Hypothalamus (tissue), 51 donors: Measurements from ENCODE around the gene IKZF2.
"Not testable (repeated sequence)": the region's sequence is repeated elsewhere in the genome, so short reads cannot be mapped to it uniquely, and the experiment has no call there.

Experiments
- DNase-seq, 51 donors: peaks; one replicate each; lab custom pipeline; 2025; lab: John Stamatoyannopoulos, UW

Gene IKZF2

GRCh38 chr2:213064099-213064498, 87.3 kb downstream of the IKZF2 start:
- DNase-seq = no peak

DNA sequence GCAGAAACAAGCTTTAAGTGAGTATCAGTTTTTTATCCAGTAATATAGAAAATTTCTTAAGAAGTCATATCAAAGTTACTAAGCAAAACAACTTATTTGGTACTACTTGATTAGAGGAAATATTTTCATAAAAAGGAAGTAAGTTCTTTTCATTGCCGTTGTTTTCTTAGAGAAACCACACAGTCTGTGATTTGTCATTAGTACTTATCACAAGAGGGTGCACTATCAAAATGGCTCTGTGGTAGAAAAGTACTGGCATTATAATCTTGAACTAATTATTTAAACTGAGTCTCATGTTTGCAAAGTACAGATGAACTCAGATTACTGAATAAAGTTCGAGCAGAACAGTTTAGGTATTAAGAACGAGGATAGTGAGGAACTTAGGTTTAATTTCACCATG, 93.4 kb downstream of the IKZF2 start:
- no peak for DNase-seq

- no peak for DNase-seq
Measured at GRCh38 chr2:213046431-213046830, 105.0 kb downstream of the IKZF2 start.

GRCh38 chr2:213043566-213043965, 107.8 kb downstream of the IKZF2 start:
- DNase-seq = no peak

DNA sequence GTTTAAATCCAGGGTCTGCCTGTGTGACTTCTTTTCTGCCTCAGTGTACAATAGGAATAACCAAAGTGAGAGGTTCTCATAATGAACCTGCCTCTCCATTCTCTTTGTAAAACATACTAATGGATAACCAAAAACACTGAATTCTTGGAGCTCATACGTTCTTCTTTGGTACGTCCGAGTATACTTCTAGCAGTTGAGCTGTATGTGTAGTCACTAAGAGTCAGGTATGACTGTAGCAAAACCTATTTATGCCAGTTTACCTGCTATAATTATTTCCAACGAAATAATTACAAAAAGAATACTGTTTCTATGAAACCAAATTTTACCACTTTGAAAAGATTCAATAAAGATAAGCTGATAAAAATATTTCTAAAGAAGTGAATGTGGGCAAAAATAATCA, 109.2 kb downstream of the IKZF2 start:
- no peak for DNase-seq

DNA sequence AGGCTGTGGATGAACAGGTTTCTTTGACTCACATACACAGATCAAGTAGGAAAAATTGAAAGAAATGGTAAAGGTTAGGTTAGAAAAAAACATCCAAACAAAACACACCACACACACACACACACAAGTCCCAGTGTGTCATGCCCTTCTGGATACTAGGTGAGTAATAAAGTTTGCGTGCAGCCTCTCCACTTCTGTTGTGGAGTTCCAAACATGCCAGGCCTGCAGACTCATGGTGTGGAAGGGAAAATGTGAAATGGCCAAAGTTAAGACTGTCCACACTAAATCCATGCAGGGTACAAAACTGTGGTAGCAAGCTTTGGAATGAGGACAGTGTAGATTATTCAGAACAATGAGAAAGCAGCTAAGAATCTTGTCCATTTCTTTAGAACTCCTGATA, 114.6 kb downstream of the IKZF2 start:
- no peak for DNase-seq

- DNase-seq = no peak
Measured at GRCh38 chr2:213034585-213034984, 116.8 kb downstream of the IKZF2 start.

- no peak for DNase-seq
Measured at GRCh38 chr2:213032607-213033006, 118.8 kb downstream of the IKZF2 start.

DNA sequence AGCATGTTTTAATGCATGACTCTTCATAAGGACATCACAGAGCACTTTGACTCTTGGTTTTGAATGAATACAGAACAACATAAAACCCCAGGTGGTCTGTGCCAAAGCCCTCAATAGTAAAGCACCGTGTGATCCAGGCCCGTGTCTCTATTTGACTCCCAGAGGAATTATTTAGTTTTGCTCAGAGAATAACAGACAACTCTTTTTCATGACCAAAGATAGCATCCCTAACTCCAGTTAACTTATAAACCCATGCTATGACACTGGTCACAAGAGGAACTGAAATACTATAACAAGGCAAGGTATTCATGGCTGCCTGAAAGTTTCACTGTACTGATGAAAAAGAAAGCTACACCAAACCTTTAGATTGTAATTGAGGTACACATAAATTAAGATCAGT, 128.4 kb downstream of the IKZF2 start:
- DNase-seq = no peak

- no peak for DNase-seq
Measured at GRCh38 chr2:213021971-213022899, 129.2 kb downstream of the IKZF2 start.

DNA sequence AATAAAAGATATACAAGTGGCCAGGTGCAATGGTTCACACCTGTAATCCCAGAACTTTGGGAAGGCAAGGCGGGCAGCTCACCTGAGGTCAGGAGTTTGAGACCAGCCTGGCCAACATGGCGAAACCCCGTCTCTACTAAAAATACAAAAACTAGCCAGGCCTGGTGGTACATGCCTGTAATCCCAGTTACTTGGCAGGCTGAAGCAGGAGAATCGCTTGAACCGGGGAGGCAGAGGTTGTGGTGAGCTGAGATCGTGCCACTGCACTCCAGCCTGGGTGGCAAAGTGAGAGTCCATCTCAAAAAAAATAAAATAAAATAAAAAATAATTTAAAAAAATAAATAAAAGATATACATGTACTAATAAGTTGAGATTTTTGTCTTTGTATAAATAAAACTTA, 130.5 kb downstream of the IKZF2 start:
- DNase-seq = not testable (repeated sequence)

GRCh38 chr2:213020268-213020667, 131.1 kb downstream of the IKZF2 start:
- DNase-seq = no peak

DNA sequence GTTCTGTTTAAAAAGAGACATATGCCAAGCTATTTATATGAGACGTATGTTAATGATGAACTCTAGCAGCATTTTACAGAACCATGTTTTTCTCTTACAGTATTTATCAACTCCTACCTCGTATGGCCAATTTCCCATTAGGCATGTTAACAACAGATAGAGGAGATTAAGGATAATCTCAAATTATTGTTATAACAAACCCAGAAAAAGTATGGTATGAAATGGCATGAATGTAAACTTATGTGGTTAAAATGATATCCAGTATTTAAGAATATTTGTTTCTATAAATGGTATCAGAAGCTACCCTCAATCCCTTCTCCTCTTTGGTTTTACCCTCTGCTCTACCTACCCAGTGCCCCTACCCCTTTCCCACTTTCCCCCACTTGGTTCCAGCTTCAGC, 132.0 kb downstream of the IKZF2 start:
- DNase-seq = no peak

GRCh38 chr2:213018340-213018901, 133.0 kb downstream of the IKZF2 start:
- no peak for DNase-seq

DNA sequence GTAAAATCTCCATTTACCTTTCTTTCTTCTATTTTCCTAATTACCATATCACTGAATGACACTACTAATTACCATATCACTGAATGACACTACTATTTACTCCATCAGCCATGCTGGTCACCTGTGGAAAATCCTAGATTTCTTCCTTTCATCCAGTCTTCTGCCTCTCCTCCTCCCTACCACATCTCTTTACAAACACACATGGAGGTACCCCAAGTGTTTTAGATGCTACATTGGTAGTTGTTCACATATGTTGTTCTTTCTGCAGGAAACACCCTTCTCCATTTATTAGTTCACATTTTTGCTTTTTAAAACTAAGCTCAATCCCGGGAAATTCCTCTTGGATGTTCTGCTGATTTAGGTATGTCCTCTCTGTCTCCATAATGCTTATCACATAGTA, 134.0 kb downstream of the IKZF2 start:
- DNase-seq = no peak

DNA sequence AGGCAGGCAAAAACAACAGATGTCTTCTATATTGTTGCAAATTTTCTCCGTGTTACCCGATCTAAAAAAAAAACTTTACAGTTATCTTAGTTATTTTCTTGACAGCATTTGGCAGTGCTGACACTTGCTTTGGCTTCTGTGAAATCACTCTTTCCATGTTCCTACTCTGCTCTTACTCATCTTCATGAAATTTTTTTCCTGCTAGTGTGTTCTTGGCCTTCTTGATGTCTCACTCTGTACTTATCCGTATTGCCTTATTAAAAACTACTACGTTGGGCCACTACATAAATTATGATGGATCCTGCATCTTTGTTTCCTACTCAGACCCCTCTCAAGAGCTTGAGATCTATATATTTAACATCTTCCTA, 134.4 kb downstream of the IKZF2 start:
- DNase-seq = no peak

DNA sequence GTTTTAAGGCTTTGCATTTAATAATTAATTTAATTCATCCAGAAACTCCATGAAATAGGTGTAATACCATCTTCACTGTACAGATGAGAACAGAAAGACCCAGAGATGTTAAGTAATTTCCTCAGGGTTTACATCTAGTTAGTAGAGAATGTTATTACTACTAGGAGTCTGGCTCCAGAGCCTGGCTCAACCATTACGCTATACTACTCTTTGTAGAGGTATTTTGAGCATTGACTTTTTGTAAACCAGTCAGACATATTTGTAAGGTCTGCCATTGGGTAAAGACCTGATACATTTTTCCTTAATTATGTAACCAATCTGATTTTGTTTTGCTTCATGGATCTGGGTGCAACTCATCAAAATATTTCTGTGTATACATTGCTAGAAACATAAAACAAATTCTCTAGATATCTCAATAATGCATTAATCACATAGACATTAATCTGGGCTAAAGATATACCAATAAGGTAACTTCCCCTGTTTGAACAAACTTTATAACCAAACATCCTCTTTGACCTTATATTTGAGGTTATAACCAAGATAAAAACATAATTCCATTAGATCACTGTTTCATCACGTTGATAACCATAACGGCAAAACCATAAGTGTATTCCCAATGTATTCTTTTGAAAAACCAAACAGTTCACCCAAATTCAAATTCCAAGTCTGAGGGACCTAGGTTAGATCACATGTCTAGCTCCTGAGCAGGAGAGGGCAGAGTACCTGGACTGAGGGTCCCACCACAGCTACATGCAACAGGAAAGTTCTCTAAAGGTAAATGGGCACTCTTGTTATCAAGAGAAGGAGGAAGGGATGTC, 135.0 kb downstream of the IKZF2 start:
- DNase-seq = no peak

- no peak for DNase-seq
Measured at GRCh38 chr2:213015387-213016165, 135.8 kb downstream of the IKZF2 start.

DNA sequence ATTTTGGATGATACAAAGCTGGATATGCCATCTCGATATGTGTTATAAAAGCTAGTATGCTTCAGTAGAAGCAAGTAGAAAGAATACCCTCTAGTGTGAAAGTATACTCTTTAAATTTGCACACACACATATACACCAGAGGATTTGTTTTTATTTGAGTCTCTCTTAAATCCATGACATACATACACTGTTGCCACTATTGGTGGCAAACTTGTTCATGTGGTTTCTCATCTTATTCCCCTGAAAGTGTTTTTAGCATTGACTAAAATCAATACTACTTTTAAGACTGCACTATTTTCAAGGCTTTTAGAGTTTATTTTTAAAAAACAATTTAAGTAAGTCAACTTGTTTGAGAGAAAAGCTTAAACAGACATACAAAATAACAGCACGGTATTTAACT, 137.4 kb downstream of the IKZF2 start:
- no peak for DNase-seq

DNA sequence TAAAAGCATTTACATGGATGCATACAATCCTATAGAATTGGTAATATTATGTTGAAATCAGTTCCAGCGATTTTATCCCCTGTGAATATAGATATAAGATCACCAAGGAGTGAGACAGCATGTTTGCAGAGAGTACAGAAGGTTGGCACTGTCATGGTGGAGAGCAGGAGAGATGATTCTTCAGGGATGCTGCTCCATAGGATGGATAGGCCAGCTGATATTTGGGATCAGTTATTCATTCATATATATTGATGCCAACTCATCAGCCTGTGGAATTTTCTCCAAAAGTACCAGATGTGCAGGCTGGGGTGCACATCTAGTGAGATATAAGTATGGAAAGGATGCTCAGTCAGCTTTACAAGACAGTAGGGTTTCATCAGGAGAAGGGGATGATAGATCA, 139.9 kb downstream of the IKZF2 start:
- DNase-seq = no peak
